HepG2 (cell line): ENCODE results near the gene DAB2IP. TPM values are rescaled to one million over a fixed set of nuclear protein-coding genes. Genes with fewer than 3 reads are reported as not detected.

ENCODE experiments used
- ARID5B ChIP-seq: IDR thresholded peaks from 2 replicates; pipeline ENCODE4 v1.4.0; 2020; ENCODE audit warnings: mild to moderate bottlenecking, missing genetic modification reagents
- IKZF5 ChIP-seq: IDR thresholded peaks from 2 replicates; pipeline ENCODE4 v1.6.1; 2018; ENCODE audit warnings: missing genetic modification reagents, mild to moderate bottlenecking, missing compliant biosample characterization
- MBD4 ChIP-seq: IDR thresholded peaks from 2 replicates; pipeline ENCODE4 v1.6.1; 2012; ENCODE audit warnings: low read length, inconsistent platforms, borderline replicate concordance
- MZF1 ChIP-seq: sonication (generic); formaldehyde crosslinking; IDR thresholded peaks from 2 replicates; pipeline ENCODE4 v1.8.1; 2023; ENCODE audit warnings: mild to moderate bottlenecking, missing genetic modification reagents, borderline replicate concordance
- TFAP4 ChIP-seq: sonication (generic); IDR thresholded peaks from 2 replicates; pipeline ENCODE4 v1.6.1; 2016; ENCODE audit warnings: low read depth, borderline replicate concordance
- THAP7 ChIP-seq: sonication (generic); formaldehyde crosslinking; IDR thresholded peaks from 2 replicates; pipeline ENCODE4 v1.8.1; 2023; ENCODE audit warnings: mild to moderate bottlenecking, missing genetic modification reagents
- THAP9 ChIP-seq: sonication (generic); formaldehyde crosslinking; IDR thresholded peaks from 2 replicates; pipeline ENCODE4; 2020; ENCODE audit warnings: missing genetic modification reagents, mild to moderate bottlenecking, borderline replicate concordance
- ZMYM3 ChIP-seq: sonication (generic); formaldehyde crosslinking; IDR thresholded peaks from 2 replicates; pipeline ENCODE4 v1.5.1; 2020; ENCODE audit warnings: mild to moderate bottlenecking, missing genetic modification reagents
- ZNF225 ChIP-seq: sonication (generic); formaldehyde crosslinking; IDR thresholded peaks from 2 replicates; pipeline ENCODE4 v1.4.0; 2020; ENCODE audit warnings: mild to moderate bottlenecking, missing genetic modification reagents
- ZNF343 ChIP-seq: sonication (generic); formaldehyde crosslinking; IDR thresholded peaks from 2 replicates; pipeline ENCODE4 v1.4.0; 2020; ENCODE audit warnings: mild to moderate bottlenecking, missing genetic modification reagents
- ZNF512B ChIP-seq: sonication (generic); formaldehyde crosslinking; IDR thresholded peaks from 2 replicates; pipeline ENCODE4 v1.5.1; 2020; ENCODE audit warnings: missing genetic modification reagents, mild to moderate bottlenecking, borderline replicate concordance
- ZNF570 ChIP-seq: sonication (generic); formaldehyde crosslinking; IDR thresholded peaks from 2 replicates; pipeline ENCODE4 v1.4.0; 2020; ENCODE audit warnings: mild to moderate bottlenecking, missing genetic modification reagents, borderline replicate concordance
- polyA plus RNA-seq, 8 experiments: library from polyadenylated mRNA; depleted of rRNA in 3 of 8; stranded (reverse) in 7 of 8; unstranded in 1 of 8; fragments of >200 nt; fragmentation: Illumina TruSeq in 4 of 8; extraction: Trizol in 4 of 8; gene quantifications; 2 replicates each; pipeline versions ENCODE4 v1.2.1 to v1.2.3, GENCODE V29; 2011 to 2016; ENCODE audit warnings: low read depth in 4 of 8, missing spikeins in 1 of 8, mixed read lengths in 1 of 8; ENCODE audit not compliant: insufficient read depth in 1 of 8
- total RNA-seq, 5 experiments: library from RNA; depleted of rRNA; stranded (reverse); fragments of >200 nt; fragmentation: Illumina TruSeq; extraction: Trizol; gene quantifications; 2 replicates each; pipeline ENCODE4 v1.2.3, GENCODE V29; 2016; ENCODE audit warnings: low read depth in 1 of 5

DAB2IP gene
- total and polyA plus RNA-seq, 2 of the 13 experiments (the other 11 are each of a cell fraction or from before 2014, with no cell fraction given) = 25.3 to 37.9 TPM

- TF ChIP-seq ZNF570 (CRISPR knock-in tag) (no peak), ARID5B (CRISPR knock-in tag) (peak; percentile 30), TFAP4 (no peak), IKZF5 (no peak), MZF1 (CRISPR knock-in tag) (no peak), MBD4 (no peak), ZNF343 (CRISPR knock-in tag) (peak; percentile 35; the same call in 1 of the 2 replicates), ZNF512B (CRISPR knock-in tag) (no peak), ZNF225 (peak; percentile 34; the same call in 1 of the 2 replicates), ZMYM3 (no peak), THAP7 (CRISPR knock-in tag) (no peak), THAP9 (no peak)
Measured at GRCh38 chr9:121634329-121635261, 16.8 kb upstream of the DAB2IP start (continued).
